ENCODE data around the gene TTC7B. TPM values are rescaled to one million over a fixed set of nuclear protein-coding genes. Genes with fewer than 3 reads are reported as not detected.

Gene TTC7B
- total and polyA plus RNA-seq, 12 donors = 10.0 to 58.4 (median 24.7) TPM

DNA sequence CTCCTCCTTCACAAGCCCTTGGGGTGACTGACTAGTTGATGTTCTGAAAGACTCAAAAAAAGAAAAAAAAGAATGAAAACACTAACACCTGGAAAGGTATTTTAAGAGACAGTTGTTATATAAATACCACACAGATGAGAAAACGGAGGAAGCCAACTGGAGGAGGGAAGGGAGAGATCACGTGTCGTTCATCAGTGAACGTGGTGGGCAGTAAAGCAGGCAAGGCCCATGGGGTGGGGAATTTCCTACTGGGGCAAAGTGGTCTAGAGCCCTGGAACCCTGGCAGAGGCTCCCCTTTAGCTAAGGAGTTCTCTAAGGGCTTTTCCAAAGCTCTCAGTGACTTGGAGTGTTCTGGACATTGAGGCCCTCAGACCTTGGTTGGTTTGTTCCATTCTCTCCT is 249.7 kb downstream of the TTC7B start:
- TF ChIP-seq CTCF (IDR thresholded peaks at IDR 0.05) (no peak), POLR2A (IDR thresholded peaks at IDR 0.05) (no peak)
- Histone ChIP-seq H3K27me3 (no peaks in the 10 kb centered on the region), H3K27ac (no peak overlapping the region), H3K4me1 (replicated peaks in 1 of 2) (no peaks in the 10 kb centered on the region), H3K36me3 (replicated peaks in 1 of 2) (no peaks in the 10 kb centered on the region), H3K9me3 (replicated peaks in 1 of 3) (no peaks in the 10 kb centered on the region), H3K4me3 (no peak overlapping the region)
- 92 to 96% (median 95%) methylated on average over 4 of the region's 4 CpGs for WGBS, 4 donors
- DNase-seq = no peak
- intact Hi-C loops (cut with DNase I) = no loop called here

GRCh38 chr14:90564496-90564895 is 251.7 kb downstream of the TTC7B start:
- no peaks in the 10 kb centered on the region for H3K27me3 ChIP-seq
- H3K36me3 ChIP-seq (replicated peaks in 1 of 2) = no peaks in the 10 kb centered on the region
- intact Hi-C loops (cut with DNase I) = no loop called here
- 96 to 99% (median 96%) methylated on average over 4 of the region's 4 CpGs for WGBS, 4 donors
- no peak overlapping the region for H3K27ac ChIP-seq
- TF ChIP-seq CTCF (IDR thresholded peaks at IDR 0.05) (no peak), POLR2A (IDR thresholded peaks at IDR 0.05) (no peak)
- H3K4me3 ChIP-seq = no peak overlapping the region
- H3K9me3 ChIP-seq (replicated peaks in 1 of 3) = no peaks in the 10 kb centered on the region
- no peaks in the 10 kb centered on the region for H3K4me1 ChIP-seq (replicated peaks in 1 of 2)
- DNase-seq = no peak

DNA sequence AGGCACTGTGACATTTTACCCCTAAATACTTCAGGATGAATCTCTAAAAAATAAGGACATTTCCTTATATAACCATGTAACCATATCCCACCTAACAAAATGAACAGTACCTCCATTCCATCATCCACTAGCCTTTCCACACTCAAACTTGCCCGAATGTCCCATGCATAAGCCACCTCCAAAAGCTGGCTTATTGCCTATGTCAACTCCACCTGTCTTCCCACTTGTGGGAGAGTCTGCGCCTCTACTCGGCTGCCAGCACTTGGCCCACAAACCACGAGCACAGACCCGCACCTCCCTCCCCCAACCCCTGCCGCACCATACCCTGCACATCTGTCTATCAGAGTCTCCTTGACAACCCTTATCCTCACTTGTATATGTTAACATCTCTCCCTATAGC is 253.6 kb downstream of the TTC7B start:
- H3K36me3 ChIP-seq (replicated peaks in 1 of 2) = no peaks in the 10 kb centered on the region
- H3K27ac ChIP-seq = no peak overlapping the region
- intact Hi-C loops (cut with DNase I) = no loop called here
- no peaks in the 10 kb centered on the region for H3K4me1 ChIP-seq (replicated peaks in 1 of 2)
- 76 to 98% (median 95%) methylated on average over 6 of the region's 6 CpGs for WGBS, 4 donors
- no peak overlapping the region for H3K4me3 ChIP-seq
- no peak for DNase-seq
- no peak for TF ChIP-seq CTCF (IDR thresholded peaks at IDR 0.05)
- no peak for TF ChIP-seq POLR2A (IDR thresholded peaks at IDR 0.05)
- no peaks in the 10 kb centered on the region for H3K9me3 ChIP-seq (replicated peaks in 1 of 3)
- H3K27me3 ChIP-seq = no peaks in the 10 kb centered on the region

DNA sequence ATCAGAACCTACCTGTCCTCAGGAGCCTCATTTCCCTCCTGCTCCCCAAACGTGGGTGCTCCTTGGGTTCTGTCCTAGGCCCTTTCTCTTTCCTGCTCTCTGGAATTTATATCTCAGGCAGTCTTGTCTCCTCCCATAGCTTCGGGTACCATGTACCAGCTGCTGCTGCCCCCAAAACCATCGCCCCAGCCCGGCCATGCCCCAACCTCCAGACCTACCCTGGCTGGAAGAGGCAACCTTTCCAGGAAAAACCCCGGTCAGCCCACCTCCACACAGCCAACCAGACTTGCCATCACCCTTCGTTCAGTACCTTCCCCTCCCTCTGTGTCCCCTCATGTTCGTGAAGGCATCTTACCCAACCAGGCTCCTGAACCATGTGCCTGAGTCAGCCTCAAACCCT is 254.3 kb downstream of the TTC7B start:
- H3K9me3 ChIP-seq (replicated peaks in 1 of 3) = no peaks in the 10 kb centered on the region
- H3K4me1 ChIP-seq (replicated peaks in 1 of 2) = no peaks in the 10 kb centered on the region
- no peak for TF ChIP-seq POLR2A (IDR thresholded peaks at IDR 0.05)
- no peaks in the 10 kb centered on the region for H3K36me3 ChIP-seq (replicated peaks in 1 of 2)
- intact Hi-C loops (cut with DNase I) = no loop called here
- no peak overlapping the region for H3K27ac ChIP-seq
- no peak overlapping the region for H3K4me3 ChIP-seq
- no peaks in the 10 kb centered on the region for H3K27me3 ChIP-seq
- 89 to 97% (median 93%) methylated on average over 7 of the region's 7 CpGs for WGBS, 4 donors
- no peak for DNase-seq

DNA sequence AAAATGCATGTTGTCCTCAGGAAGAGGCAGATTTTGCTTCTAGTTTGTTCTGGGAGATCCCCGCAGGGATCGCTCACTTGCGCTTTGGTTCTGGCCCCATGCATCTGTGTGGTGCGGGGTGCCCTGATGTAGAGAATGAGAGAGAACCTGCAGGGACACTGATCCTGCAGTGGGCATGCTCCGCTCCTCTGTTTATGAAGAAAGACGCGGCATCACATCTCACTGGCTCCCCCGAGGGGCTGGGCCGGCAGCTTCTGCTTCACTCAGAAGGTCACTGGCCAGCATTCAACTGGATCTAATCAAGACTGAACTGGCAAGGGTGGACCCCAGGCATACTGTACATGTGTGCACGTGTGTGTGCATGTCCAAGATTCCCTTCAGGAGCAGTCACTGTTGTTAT is 255.2 kb downstream of the TTC7B start:
- TF ChIP-seq CTCF (IDR thresholded peaks at IDR 0.05) (no peak), POLR2A (IDR thresholded peaks at IDR 0.05) (no peak)
- H3K4me1 ChIP-seq (replicated peaks in 1 of 2) = peaks cover 0 to 5% of the 10 kb centered on the region in 2 donors
- WGBS, 4 donors = 93 to 98% (median 94%) methylated on average over 8 to 10 of the region's 10 CpGs

More for the DNA sequence above, 255.2 kb downstream of the TTC7B start:
- intact Hi-C loops (cut with DNase I) = no loop called here
- no peak overlapping the region for H3K4me3 ChIP-seq
- DNase-seq = no peak
- no peaks in the 10 kb centered on the region for H3K9me3 ChIP-seq (replicated peaks in 1 of 3)
- H3K27me3 ChIP-seq = no peaks in the 10 kb centered on the region
- no peaks in the 10 kb centered on the region for H3K36me3 ChIP-seq (replicated peaks in 1 of 2)
- H3K27ac ChIP-seq = no peak overlapping the region

Data from adrenal gland (tissue), 12 donors.